ENCODE results near the gene LRRC71. TPM values are rescaled to one million over a fixed set of nuclear protein-coding genes. Genes with fewer than 3 reads are reported as not detected.

The LRRC71 gene
- total RNA-seq, 2 experiments from 2014 or later = not detected

- no peaks in the 10 kb centered on the region for H3K4me1 Mint-ChIP-seq
- no peak overlapping the region for H3K4me3 Mint-ChIP-seq
- intact Hi-C loops (cut with DNase I, micrococcal nuclease) = loop anchor here in 1 of 2 experiments (1.0 kb wide), 2 partner anchors 18 to 165 kb away; no protein-coding TSS in a partner anchor
- no peak overlapping the region for H3K27ac Mint-ChIP-seq
- H3K36me3 Mint-ChIP-seq (ENCODE audit: low read depth) = no peaks in the 10 kb centered on the region
- ChIA-PET CTCF (interaction anchor here (0.7 to 1.3 kb wide), 4 partner anchors 13 to 112 kb away, joined by 3 to 4 read pairs (median 3); no protein-coding TSS in a partner anchor), POLR2A (no interaction called here)
- DNase-seq (no peak), ATAC-seq (no peak)
- H3K27me3 Mint-ChIP-seq = no peaks in the 10 kb centered on the region
- H3K9me3 Mint-ChIP-seq (ENCODE audit: low read depth) = no peaks in the 10 kb centered on the region
These were observed 10.8 kb upstream of the LRRC71 start for GRCh38 chr1:156909671-156910070.

- peak; percentile 81 for DNase-seq
- Mint-ChIP-seq H3K4me1 (no peaks in the 10 kb centered on the region), H3K27ac (no peak overlapping the region), H3K9me3 (ENCODE audit: low read depth) (no peaks in the 10 kb centered on the region), H3K36me3 (ENCODE audit: low read depth) (no peaks in the 10 kb centered on the region), H3K27me3 (peaks cover 1% of the 10 kb centered on the region), H3K4me3 (no peak overlapping the region)
- intact Hi-C loops (cut with DNase I, micrococcal nuclease) = loop anchor here in 1 of 2 experiments (1.0 kb wide), 2 partner anchors 17 to 164 kb away; no protein-coding TSS in a partner anchor
- ATAC-seq = peak; percentile 65
- ChIA-PET CTCF (interaction anchor here (0.8 to 4.6 kb wide), 9 partner anchors 9 to 50 kb away, joined by 3 to 44 read pairs (median 4); partner anchors contain the start of genes INSRR and NTRK1), POLR2A (no interaction called here)
These were observed 10.1 kb upstream of the LRRC71 start for GRCh38 chr1:156910309-156910782.

GRCh38 chr1:156911577-156912298 is 8.7 kb upstream of the LRRC71 start:
- POLR2A ChIA-PET = no interaction called here
- DNase-seq = no peak
- intact Hi-C loops (cut with DNase I, micrococcal nuclease) = no loop called here

GRCh38 chr1:156912310-156912709 is 8.1 kb upstream of the LRRC71 start:
- intact Hi-C loops (cut with DNase I, micrococcal nuclease) = no loop called here
- POLR2A ChIA-PET = no interaction called here
- Mint-ChIP-seq H3K9me3 (ENCODE audit: low read depth) (no peaks in the 10 kb centered on the region), H3K4me1 (no peaks in the 10 kb centered on the region), H3K4me3 (no peak overlapping the region), H3K36me3 (ENCODE audit: low read depth) (no peaks in the 10 kb centered on the region), H3K27me3 (peaks cover 8% of the 10 kb centered on the region), H3K27ac (no peak overlapping the region)
- ATAC-seq (no peak), DNase-seq (no peak)
- CTCF ChIA-PET = interaction anchor here (0.9 to 4.6 kb wide), 8 partner anchors 11 to 74 kb away, joined by 3 to 44 read pairs (median 4); partner anchors contain the start of genes INSRR, NTRK1 and PEAR1

More at GRCh38 chr1:156911577-156912298, 8.7 kb upstream of the LRRC71 start:
- no peak overlapping the region for H3K27ac Mint-ChIP-seq
- H3K4me1 Mint-ChIP-seq = no peaks in the 10 kb centered on the region
- no peaks in the 10 kb centered on the region for H3K36me3 Mint-ChIP-seq (ENCODE audit: low read depth)
- CTCF ChIA-PET = interaction anchor here (0.6 to 4.6 kb wide), 9 partner anchors 11 to 73 kb away, joined by 3 to 44 read pairs (median 4); partner anchors contain the start of genes INSRR, NTRK1 and PEAR1
- H3K27me3 Mint-ChIP-seq = peaks cover 5% of the 10 kb centered on the region
- H3K4me3 Mint-ChIP-seq = no peak overlapping the region
- no peaks in the 10 kb centered on the region for H3K9me3 Mint-ChIP-seq (ENCODE audit: low read depth)
- ATAC-seq = no peak

GRCh38 chr1:156912861-156913808 is 7.3 kb upstream of the LRRC71 start:
- POLR2A ChIA-PET = no interaction called here
- H3K27ac Mint-ChIP-seq = no peak overlapping the region

GRCh38 chr1:156913809-156914387 is 6.5 kb upstream of the LRRC71 start:
- H3K27ac Mint-ChIP-seq = no peak overlapping the region
- intact Hi-C loops (cut with DNase I, micrococcal nuclease) = no loop called here
- no peak overlapping the region for H3K4me3 Mint-ChIP-seq
- no peaks in the 10 kb centered on the region for H3K36me3 Mint-ChIP-seq (ENCODE audit: low read depth)
- H3K4me1 Mint-ChIP-seq = no peaks in the 10 kb centered on the region
- H3K9me3 Mint-ChIP-seq (ENCODE audit: low read depth) = no peaks in the 10 kb centered on the region
- H3K27me3 Mint-ChIP-seq = peaks cover 15% of the 10 kb centered on the region
- POLR2A ChIA-PET = no interaction called here
- ATAC-seq = no peak
- no peak for DNase-seq
- CTCF ChIA-PET = interaction anchor here (0.8 to 4.6 kb wide), 4 partner anchors 8 to 1720 kb away, joined by 3 to 44 read pairs (median 4); no protein-coding TSS in a partner anchor

More at GRCh38 chr1:156912861-156913808, 7.3 kb upstream of the LRRC71 start:
- no peak overlapping the region for H3K4me3 Mint-ChIP-seq
- no peaks in the 10 kb centered on the region for H3K9me3 Mint-ChIP-seq (ENCODE audit: low read depth)
- H3K36me3 Mint-ChIP-seq (ENCODE audit: low read depth) = no peaks in the 10 kb centered on the region
- CTCF ChIA-PET = interaction anchor here (0.6 to 4.6 kb wide), 8 partner anchors 9 to 1719 kb away, joined by 3 to 44 read pairs (median 4); partner anchors contain the start of genes INSRR and NTRK1
- intact Hi-C loops (cut with DNase I, micrococcal nuclease) = no loop called here
- H3K27me3 Mint-ChIP-seq = peaks cover 10% of the 10 kb centered on the region
- no peaks in the 10 kb centered on the region for H3K4me1 Mint-ChIP-seq
- DNase-seq = no peak
- no peak for ATAC-seq

GRCh38 chr1:156914440-156914856 is 6.0 kb upstream of the LRRC71 start:
- CTCF ChIA-PET = interaction anchor here (0.9 to 4.6 kb wide), 2 partner anchors 12 to 18 kb away, joined by 4 to 44 read pairs; no protein-coding TSS in a partner anchor
- intact Hi-C loops (cut with DNase I, micrococcal nuclease) = no loop called here
- DNase-seq (no peak), ATAC-seq (no peak)
- Mint-ChIP-seq H3K36me3 (ENCODE audit: low read depth) (no peaks in the 10 kb centered on the region), H3K4me3 (no peak overlapping the region), H3K4me1 (no peaks in the 10 kb centered on the region), H3K27me3 (peaks cover 18% of the 10 kb centered on the region), H3K27ac (no peak overlapping the region), H3K9me3 (ENCODE audit: low read depth) (no peaks in the 10 kb centered on the region)
- POLR2A ChIA-PET = no interaction called here

GRCh38 chr1:156921053-156921529 is 659 bp downstream of the LRRC71 start:
- ATAC-seq = no peak
- H3K9me3 Mint-ChIP-seq (ENCODE audit: low read depth) = no peaks in the 10 kb centered on the region
- no peak for DNase-seq
- no peaks in the 10 kb centered on the region for H3K36me3 Mint-ChIP-seq (ENCODE audit: low read depth)
- intact Hi-C loops (cut with DNase I, micrococcal nuclease) = no loop called here
- H3K4me3 Mint-ChIP-seq = no peak overlapping the region
- ChIA-PET CTCF (interaction anchor here (0.6 to 1.3 kb wide), 3 partner anchors 26 to 437 kb away, joined by 3 to 4 read pairs (median 3); no protein-coding TSS in a partner anchor), POLR2A (no interaction called here)
- H3K27ac Mint-ChIP-seq = no peak overlapping the region
- peaks cover 60% of the 10 kb centered on the region for H3K27me3 Mint-ChIP-seq
- H3K4me1 Mint-ChIP-seq = peaks cover 10% of the 10 kb centered on the region

GRCh38 chr1:156922986-156923669 is 2.7 kb downstream of the LRRC71 start:
- H3K36me3 Mint-ChIP-seq (ENCODE audit: low read depth) = no peaks in the 10 kb centered on the region
- DNase-seq = no peak
- H3K4me1 Mint-ChIP-seq = peaks cover 20% of the 10 kb centered on the region
- intact Hi-C loops (cut with DNase I, micrococcal nuclease) = no loop called here
- H3K27me3 Mint-ChIP-seq = peaks cover 72% of the 10 kb centered on the region
- POLR2A ChIA-PET = no interaction called here
- no peak overlapping the region for H3K4me3 Mint-ChIP-seq
- CTCF ChIA-PET = interaction anchor here (0.7 to 7.7 kb wide), 9 partner anchors 7 to 419 kb away, joined by 3 to 76 read pairs (median 3); partner anchors contain the start of gene PEAR1
- no peak for ATAC-seq
- no peaks in the 10 kb centered on the region for H3K9me3 Mint-ChIP-seq (ENCODE audit: low read depth)
- H3K27ac Mint-ChIP-seq = no peak overlapping the region

GRCh38 chr1:156923670-156924477 is 3.4 kb downstream of the LRRC71 start:
- no peak for DNase-seq

More at GRCh38 chr1:156923670-156924477, 3.4 kb downstream of the LRRC71 start:
- Mint-ChIP-seq H3K27me3 (peaks cover 73% of the 10 kb centered on the region), H3K4me1 (peaks cover 21% of the 10 kb centered on the region), H3K27ac (no peak overlapping the region), H3K36me3 (ENCODE audit: low read depth) (no peaks in the 10 kb centered on the region), H3K9me3 (ENCODE audit: low read depth) (no peaks in the 10 kb centered on the region), H3K4me3 (no peak overlapping the region)
- intact Hi-C loops (cut with DNase I, micrococcal nuclease) = no loop called here
- CTCF ChIA-PET = interaction anchor here (0.6 to 7.7 kb wide), 7 partner anchors 8 to 419 kb away, joined by 3 to 76 read pairs (median 4); partner anchors contain the start of gene PEAR1
- POLR2A ChIA-PET = no interaction called here
- no peak for ATAC-seq
